ENCODE results near the gene GAREM1.

GAREM1 gene

GRCh38 chr18:32424696-32425095 is 46.0 kb downstream of the GAREM1 start:
- DNase-seq (ENCODE audit: low spot score), result no peak

GRCh38 chr18:32422978-32423740 is 47.5 kb downstream of the GAREM1 start:
- DNase-seq (ENCODE audit: low spot score), result no peak

- DNase-seq (ENCODE audit: low spot score), result no peak
Measured at GRCh38 chr18:32422201-32422600, 48.5 kb downstream of the GAREM1 start.

- DNase-seq (ENCODE audit: low spot score), result no peak
Measured at GRCh38 chr18:32420084-32420750, 50.5 kb downstream of the GAREM1 start.

GRCh38 chr18:32418148-32418547 is 52.5 kb downstream of the GAREM1 start:
- no peak for DNase-seq (ENCODE audit: low spot score)

GRCh38 chr18:32405588-32405987 is 65.1 kb downstream of the GAREM1 start:
- no peak for DNase-seq (ENCODE audit: low spot score)

- no peak for DNase-seq (ENCODE audit: low spot score)
Measured at GRCh38 chr18:32401621-32402020, 69.1 kb downstream of the GAREM1 start.

- DNase-seq (ENCODE audit: low spot score), result no peak
Measured at GRCh38 chr18:32393407-32393806, 77.3 kb downstream of the GAREM1 start.

GRCh38 chr18:32391126-32391525 is 79.6 kb downstream of the GAREM1 start:
- DNase-seq (ENCODE audit: low spot score), result no peak

- no peak for DNase-seq (ENCODE audit: low spot score)
Measured at GRCh38 chr18:32389858-32390257, 80.8 kb downstream of the GAREM1 start.

- DNase-seq (ENCODE audit: low spot score), result no peak
Measured at GRCh38 chr18:32389191-32389590, 81.5 kb downstream of the GAREM1 start.

- no peak for DNase-seq (ENCODE audit: low spot score)
Measured at GRCh38 chr18:32386471-32386870, 84.2 kb downstream of the GAREM1 start.

- no peak for DNase-seq (ENCODE audit: low spot score)
Measured at GRCh38 chr18:32383050-32383819, 87.4 kb downstream of the GAREM1 start.

- DNase-seq (ENCODE audit: low spot score), result no peak
Measured at GRCh38 chr18:32381761-32382160, 88.9 kb downstream of the GAREM1 start.

GRCh38 chr18:32380559-32380958 is 90.1 kb downstream of the GAREM1 start:
- no peak for DNase-seq (ENCODE audit: low spot score)

- DNase-seq (ENCODE audit: low spot score), result no peak
Measured at GRCh38 chr18:32379891-32380290, 90.8 kb downstream of the GAREM1 start.

- no peak for DNase-seq (ENCODE audit: low spot score)
Measured at GRCh38 chr18:32378705-32379104, 92.0 kb downstream of the GAREM1 start.

- no peak for DNase-seq (ENCODE audit: low spot score)
Measured at GRCh38 chr18:32373995-32374394, 96.7 kb downstream of the GAREM1 start.

- DNase-seq (ENCODE audit: low spot score), result no peak
Measured at GRCh38 chr18:32373505-32373904, 97.2 kb downstream of the GAREM1 start.

- no peak for DNase-seq (ENCODE audit: low spot score)
Measured at GRCh38 chr18:32372381-32373061, 98.2 kb downstream of the GAREM1 start.

- DNase-seq (ENCODE audit: low spot score), result no peak
Measured at GRCh38 chr18:32372047-32372380, 98.7 kb downstream of the GAREM1 start.

GRCh38 chr18:32371384-32371783 is 99.3 kb downstream of the GAREM1 start:
- DNase-seq (ENCODE audit: low spot score), result no peak
